Retina (tissue), 1 donor: ENCODE data around the gene ZNF222.
A peak's percentile ranks its signal among the peaks of the same experiment; 100 is the strongest.

Experiments
- DNase-seq: peaks from one replicate; pipeline ENCODE4 v3.0.0-alpha.2; 2016

The ZNF222 gene

DNA sequence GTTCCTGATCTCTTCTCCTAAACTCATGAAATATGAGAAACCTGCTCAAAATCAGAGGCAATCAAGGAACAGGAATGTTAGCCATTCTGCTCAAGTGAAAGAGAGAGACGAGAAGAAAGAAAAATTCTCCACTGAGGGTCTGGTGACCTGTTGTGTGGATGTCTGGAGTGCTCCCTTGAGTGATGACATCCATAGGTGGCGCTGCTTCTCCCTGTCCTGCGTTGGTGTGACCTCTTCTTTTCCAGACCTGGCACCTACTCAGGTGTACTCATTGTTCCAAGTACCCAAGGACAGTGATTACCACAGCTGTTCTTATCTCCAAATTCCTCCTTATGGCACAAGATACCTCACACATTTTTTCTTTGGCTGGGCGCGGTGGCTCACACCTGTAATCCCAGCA lies 30.7 kb downstream of the ZNF222 start:
- no peak for DNase-seq

DNA sequence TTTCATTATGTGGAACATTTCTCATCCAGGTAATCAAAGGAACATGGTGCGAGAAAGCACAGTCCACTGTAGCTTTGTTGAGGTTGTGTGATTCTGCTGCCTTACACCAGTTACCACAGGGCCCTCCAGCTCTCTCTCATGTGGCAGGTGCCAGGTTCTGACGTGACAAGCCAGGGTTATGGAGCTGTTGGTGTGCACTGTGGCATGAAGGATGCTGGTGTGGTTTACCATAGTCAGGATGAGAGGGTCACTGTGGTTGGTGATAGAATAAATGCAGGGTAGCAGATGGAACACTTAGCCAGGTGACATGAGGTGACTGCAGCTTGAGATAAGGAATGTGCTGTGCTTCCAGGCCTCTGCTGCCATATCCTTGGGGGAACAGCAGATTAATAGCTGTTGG lies 34.0 kb downstream of the ZNF222 start:
- DNase-seq: no peak

GRCh38 chr19:44061038-44061437 lies 35.9 kb downstream of the ZNF222 start:
- no peak for DNase-seq

DNA sequence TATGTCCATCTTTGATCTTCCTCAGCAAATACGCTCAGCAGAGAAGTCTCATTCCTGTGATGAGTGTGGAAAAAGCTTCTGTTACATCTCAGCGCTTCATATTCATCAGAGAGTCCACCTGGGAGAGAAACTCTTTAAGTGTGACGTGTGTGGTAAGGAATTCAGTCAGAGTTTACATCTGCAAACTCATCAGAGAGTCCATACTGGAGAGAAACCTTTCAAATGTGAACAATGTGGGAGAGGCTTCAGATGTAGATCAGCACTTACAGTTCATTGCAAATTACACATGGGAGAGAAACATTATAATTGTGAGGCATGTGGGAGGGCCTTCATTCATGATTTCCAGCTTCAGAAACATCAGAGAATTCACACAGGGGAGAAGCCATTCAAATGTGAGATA lies 41.1 kb downstream of the ZNF222 start:
- DNase-seq: no peak

- DNase-seq: no peak
These were observed 44.2 kb downstream of the ZNF222 start for GRCh38 chr19:44069415-44069814.

DNA sequence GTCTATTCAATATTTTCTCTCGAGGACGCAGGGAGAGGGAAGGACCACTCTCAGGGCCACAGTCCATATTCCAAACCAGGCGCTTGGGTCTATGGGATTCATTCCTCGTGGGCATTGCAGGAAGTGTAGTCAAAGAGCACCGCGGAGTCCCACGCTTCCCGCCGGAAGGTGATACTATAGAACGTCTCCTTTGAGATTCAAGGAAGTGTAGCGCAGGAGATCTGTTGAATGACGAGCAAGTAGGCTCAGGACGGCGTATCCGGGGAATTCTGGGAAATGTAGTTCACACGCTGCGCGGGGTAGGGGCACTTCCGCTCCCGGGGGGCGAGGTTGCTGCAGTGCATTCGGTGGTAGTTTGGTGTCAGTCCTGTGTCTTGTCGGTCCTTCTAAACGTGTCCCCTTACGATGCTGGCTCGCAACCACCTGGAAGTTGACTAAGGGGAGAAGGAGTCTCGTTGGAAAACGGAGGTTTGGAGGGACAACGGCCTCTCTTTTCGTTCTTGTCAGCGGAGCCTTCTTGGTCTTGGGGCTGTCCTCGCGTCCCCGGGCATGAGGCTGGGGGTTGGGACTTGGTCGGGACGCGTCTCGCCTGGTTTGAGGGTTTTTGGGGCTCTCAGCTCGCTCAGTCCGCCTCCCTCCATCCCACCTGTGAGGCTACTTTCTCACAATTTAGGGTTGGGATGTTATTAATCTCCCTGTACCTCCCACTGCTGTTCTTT lies 46.8 kb downstream of the ZNF222 start, which contains the start of gene ZNF284:
TSS of gene ZNF284 (plus strand) at position 336 of the 719 bp plus-strand sequence. CDS start 4,231 bp downstream, outside the sequence.
- peak; percentile 96 for DNase-seq

DNA sequence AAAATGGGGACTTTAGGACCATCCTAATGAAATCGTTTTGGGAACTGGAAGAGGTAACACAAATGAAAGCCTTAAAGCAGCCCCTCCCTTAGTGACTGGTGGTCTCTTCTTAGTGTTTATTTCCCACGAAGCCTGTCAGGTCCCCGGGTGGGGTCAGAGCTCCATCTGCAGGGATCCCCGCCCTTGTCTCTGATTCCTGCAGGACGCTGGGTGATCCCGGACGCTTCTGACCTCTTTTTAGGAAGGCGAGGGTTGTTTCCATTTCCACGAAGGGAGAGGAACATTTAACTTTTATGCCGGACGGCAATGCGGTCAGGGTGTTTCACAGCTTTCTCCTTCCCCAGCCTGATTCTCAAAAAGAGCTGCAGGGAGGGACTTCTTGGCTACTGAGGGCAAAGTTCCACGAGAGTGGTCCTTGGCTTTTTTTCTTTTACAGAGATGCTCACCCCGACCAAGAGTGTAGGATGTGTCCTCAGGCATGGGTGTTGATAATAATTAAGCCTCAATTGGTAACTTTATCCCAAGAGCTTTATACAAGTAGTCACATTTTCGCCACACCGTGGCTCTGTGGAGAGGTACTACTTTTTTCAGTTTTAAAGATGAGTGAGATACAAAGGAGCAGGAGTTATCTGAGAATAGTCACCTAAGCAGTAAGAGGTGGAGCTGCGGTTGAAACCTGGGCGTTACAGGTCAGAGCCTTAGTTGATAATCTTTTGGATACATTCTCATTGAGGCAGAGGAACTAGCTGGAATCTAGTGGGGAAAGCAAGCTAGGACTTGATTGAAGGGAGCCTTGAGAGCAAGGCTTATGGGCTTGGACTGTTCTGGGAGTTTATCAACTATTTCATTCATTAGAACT lies 47.6 kb downstream of the ZNF222 start:
- DNase-seq: no peak

DNA sequence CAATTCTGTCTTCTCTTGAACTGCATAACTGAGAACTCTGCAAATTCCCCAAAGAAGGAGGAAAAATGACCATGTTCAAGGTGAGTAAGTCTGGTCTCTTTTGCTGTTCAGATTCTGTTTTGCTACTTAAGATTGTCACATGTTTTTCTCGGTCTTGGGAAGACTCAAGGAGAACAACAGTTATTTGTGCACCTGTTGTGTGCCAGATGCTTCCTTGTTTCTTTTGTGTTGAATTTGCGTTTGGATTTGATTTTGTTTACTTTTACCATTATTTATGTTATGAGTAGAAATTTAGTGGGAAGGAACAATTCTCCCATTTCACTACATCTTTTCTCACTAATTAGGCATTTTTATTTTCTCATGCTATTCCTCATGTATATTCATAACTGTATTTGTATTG lies 51.1 kb downstream of the ZNF222 start:
- DNase-seq: no peak
